ENCODE data around the gene OTULIN.

The OTULIN gene

GRCh38 chr5:14699807-14700400 lies 35.4 kb downstream of the OTULIN start:
- no peak for DNase-seq

- no peak for DNase-seq
Measured at GRCh38 chr5:14700478-14701436, 36.2 kb downstream of the OTULIN start.

- no peak for DNase-seq
Measured at GRCh38 chr5:14701556-14701955, 37.0 kb downstream of the OTULIN start.

- no peak for DNase-seq
Measured at GRCh38 chr5:14702238-14702839, 37.8 kb downstream of the OTULIN start.

GRCh38 chr5:14705556-14705955 lies 41.0 kb downstream of the OTULIN start:
- DNase-seq, result no peak

- DNase-seq, result no peak
Measured at GRCh38 chr5:14706615-14707021, 42.1 kb downstream of the OTULIN start.

GRCh38 chr5:14707811-14708390 lies 43.4 kb downstream of the OTULIN start:
- no peak for DNase-seq

GRCh38 chr5:14708551-14708950 lies 44.0 kb downstream of the OTULIN start:
- DNase-seq, result no peak

GRCh38 chr5:14710313-14710994 lies 45.9 kb downstream of the OTULIN start:
- no peak for DNase-seq

GRCh38 chr5:14712131-14712530 lies 47.6 kb downstream of the OTULIN start:
- DNase-seq, result no peak

- no peak for DNase-seq
Measured at GRCh38 chr5:14712666-14713065, 48.1 kb downstream of the OTULIN start.

- DNase-seq, result no peak
Measured at GRCh38 chr5:14713476-14714390, 49.2 kb downstream of the OTULIN start.

GRCh38 chr5:14714706-14715105 lies 50.2 kb downstream of the OTULIN start:
- no peak for DNase-seq

- DNase-seq, result no peak
Measured at GRCh38 chr5:14715481-14715880, 51.0 kb downstream of the OTULIN start.

GRCh38 chr5:14716755-14717752 lies 52.5 kb downstream of the OTULIN start:
- no peak for DNase-seq

GRCh38 chr5:14718778-14719177 lies 54.3 kb downstream of the OTULIN start:
- DNase-seq, result no peak

- DNase-seq, result no peak
Measured at GRCh38 chr5:14720236-14720923, 55.9 kb downstream of the OTULIN start.

- no peak for DNase-seq
Measured at GRCh38 chr5:14721990-14722656, 57.6 kb downstream of the OTULIN start.

- DNase-seq, result no peak
Measured at GRCh38 chr5:14722923-14723322, 58.4 kb downstream of the OTULIN start.
